Activated CD8-positive, alpha-beta memory T cell treated with anti-CD3 and anti-CD28 coated beads, Interleukin-2, amount 50 U/mL, for 1 hour (primary cell): Measurements from ENCODE around the gene CACTIN.

ENCODE experiments used
- DNase-seq: peaks from one replicate; pipeline ENCODE4 v3.0.0-alpha.2; 2020; ENCODE audit errors: extremely low read depth

Gene CACTIN

GRCh38 chr19:3610745-3611717 lies 15.6 kb downstream of the CACTIN start:
- no peak for DNase-seq

DNA sequence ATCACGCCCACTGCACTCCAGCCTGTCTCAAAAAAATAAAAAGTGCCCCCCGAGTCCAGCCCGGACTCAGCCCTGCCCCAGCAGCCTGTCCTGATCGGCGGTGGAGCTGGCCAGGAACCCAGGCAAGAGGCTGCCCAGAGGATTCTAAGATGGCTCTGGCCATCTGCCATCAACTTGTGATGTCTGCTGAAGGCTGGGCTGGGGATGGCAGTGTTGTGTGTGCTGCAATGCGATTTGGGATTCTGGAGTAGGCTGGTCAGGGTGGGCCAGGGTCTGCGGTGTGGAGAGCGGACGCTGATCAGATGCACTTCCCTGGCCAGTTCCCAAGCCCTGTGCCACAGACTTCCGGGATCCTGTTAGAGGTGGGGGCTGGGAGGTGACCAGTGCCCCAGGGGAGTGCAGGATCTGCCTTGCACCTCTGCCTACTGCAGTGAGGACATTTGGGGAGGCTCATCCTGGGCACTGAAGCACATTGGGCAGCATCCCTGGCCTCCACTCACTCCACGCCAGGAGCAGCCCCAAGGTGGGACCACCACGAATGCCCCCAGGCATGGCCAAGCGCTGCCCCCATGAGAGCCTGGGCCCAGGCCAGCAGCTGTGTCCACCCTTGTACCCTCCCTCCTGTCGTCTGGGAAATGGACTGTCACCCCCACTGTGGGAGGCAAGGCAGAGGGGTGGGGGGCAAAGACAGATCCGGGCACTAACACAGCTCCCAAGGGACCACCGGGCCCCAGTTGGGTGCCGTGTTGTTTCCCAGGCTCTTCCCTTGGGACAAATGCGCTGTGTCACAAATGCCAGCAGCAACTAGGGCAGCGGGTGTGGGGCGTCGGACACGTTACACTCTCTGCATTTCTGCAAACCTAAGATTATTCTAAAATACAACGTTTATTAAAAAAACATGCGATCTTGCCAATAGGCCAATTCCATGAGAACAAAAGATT lies 16.5 kb downstream of the CACTIN start:
- no peak for DNase-seq

DNA sequence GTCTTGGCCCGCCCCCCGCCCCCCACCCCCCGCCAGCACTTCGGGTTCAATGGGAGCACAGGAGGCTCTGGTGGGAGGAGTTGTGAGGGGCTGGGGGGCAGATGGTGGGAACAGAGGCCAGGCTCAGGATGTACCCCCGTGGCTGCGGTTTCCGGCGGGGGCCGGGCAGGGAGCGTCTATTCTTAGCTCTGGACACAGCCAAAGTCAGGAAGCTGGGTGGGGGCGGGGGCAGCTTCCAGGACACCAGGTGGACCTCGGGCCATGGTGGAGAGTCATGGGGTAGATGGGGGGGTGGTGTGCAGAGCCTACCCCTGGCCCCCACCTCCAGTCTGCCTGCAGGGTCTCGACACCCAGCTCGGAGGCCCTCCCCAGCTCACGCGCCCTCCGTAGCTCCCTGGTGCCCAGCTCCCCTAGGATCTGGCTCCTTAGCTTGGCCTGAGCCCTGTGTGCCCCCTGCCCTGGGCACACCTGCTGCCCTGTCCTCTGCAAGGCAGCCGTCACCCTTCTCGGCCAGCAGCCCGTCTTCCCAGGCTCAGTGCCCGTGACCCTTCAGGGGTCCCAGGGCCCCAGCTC lies 17.8 kb downstream of the CACTIN start:
- no peak for DNase-seq

DNA sequence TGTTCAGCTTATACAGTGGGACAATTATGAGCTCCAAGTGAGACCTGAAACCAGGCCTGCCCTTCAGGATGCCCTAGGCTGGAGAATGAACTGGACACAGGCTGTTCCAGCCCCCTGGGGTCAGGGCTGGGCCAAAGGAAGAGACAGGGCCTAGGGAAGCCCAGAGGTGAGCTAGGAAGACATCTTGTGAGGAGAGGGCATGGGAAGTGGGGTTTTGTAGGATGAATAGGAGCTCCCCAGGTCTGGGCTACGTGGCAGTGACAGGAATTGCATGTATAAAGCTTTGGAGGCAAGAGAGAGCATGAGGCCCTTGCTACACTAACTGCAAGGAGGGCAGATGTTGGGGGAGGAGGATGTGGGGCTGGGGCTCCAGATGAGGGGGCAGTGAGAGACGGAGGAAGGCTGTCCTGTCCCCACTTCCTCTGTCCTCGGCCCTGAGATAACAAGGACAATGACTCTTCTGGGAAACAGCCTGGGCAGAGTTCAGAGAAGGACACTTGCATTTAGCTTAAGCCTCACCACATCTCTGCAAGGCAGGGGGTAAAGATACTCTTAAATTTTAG lies 18.4 kb downstream of the CACTIN start:
- no peak for DNase-seq

DNA sequence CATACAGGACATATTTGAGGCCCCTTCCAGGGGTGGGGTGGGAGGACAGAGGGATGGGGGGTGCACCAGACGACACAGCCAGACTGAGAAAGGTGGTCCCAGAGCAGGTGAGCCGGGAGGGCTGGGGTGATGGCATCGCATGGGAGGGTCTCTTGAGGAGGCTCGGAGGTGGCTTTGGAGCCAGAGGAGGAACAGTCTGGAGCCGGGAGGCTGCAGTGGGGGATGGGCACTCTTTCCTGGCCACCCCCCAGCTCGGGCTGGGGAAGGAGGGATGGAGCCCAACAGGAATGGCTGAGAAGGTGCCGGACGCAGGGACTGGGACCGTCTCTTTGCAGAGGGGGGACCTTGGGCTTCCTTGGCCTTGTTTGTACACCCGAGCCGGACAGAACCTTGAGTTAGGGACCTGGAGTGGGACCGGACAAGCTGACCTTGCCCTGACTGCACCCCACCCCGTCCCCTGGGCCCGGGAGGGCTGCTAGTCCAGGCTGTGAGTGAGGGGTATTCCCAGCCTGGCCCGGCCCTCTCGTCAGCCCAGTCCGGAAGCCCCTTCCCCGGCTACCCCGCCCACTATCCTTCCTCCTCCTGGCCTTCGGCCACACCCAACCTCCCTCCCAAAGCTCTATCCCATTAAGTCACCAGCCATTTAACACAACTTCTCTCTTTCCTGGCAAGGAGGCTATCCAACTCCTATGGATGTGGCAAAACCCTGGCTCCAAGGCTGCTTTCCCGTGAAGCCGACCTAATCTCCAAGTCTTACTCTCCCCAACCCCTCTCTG lies 19.1 kb downstream of the CACTIN start:
- no peak for DNase-seq

DNA sequence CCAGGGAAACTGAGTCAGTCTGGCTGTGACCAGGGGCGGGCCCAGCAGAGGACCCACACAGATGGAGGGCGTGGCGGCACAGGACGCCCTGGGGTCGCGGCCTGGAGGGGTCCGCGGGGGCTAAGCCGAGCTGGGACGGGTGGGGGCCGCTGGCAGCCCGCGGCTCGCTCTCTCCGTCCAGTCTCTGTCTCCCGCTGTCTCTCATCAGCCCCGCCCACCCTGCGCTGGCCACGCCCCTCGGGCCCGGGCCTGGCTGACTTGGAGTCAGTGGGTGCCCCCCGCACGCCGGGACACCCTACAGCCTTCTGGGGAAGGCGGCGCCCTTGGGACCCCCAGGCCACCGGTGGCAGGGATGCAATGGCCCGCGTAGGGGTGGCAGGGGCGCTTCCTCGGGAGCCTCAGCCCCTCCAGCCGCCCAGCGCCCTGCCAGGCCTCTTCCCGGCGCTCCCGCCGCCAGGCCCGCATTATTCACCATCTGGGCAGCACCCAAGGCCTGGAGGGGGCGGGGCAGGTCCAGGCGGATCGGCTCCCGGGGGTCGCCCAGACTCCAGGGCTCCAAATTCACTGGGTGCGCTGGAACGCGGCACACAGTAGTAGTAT lies 19.8 kb downstream of the CACTIN start, which contains the start of gene TBXA2R:
Gene TBXA2R, minus strand, starts transcription at position 186 of the 600 bp plus-strand sequence. CDS start 6,241 bp downstream, outside the sequence.
- no peak for DNase-seq

DNA sequence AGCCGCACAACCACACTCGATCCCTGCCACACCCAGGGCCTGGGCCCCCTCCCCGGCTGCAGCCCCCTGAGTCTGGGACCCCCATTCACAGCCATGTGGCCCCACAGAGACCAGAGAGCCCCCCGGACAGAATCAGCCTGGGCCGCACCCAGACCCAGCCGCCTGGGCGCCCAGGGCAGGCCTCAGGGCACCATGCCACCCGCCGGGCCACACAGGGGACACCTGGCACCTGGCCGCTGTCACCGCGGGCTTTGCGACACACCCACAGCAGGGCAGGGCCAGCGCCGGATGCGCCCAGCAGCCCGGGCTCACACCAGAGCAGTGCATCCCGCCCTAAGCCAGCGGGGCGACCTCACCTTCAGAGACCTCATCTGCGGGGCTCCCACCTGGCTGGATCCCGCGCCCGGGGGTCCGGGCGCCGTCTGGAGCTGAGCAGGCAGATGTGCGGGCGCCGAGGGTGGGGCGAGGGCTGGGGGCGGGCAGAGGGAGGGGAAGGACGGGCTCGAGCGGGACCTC lies 20.4 kb downstream of the CACTIN start:
- no peak for DNase-seq

GRCh38 chr19:3605770-3606169 lies 20.8 kb downstream of the CACTIN start:
- DNase-seq: no peak

DNA sequence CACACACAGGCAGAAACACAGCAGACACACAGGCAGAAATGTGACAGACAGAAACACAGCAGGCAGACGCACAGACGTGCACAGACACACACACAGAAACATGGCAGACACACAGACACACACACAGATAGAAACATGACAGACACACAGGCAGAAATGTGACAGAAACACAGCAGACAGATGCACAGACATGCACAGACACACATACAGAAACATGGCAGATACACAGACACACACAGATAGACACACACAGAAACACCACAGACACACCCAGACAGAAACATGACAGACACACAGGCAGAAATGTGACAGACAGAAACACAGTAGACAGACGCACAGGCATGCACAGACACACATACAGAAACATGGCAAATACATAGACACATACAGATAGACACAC lies 21.2 kb downstream of the CACTIN start:
- DNase-seq: no peak

GRCh38 chr19:3604987-3605343 lies 21.6 kb downstream of the CACTIN start:
- no peak for DNase-seq

GRCh38 chr19:3604227-3604986 lies 22.2 kb downstream of the CACTIN start:
- DNase-seq: no peak

GRCh38 chr19:3603121-3603811 lies 23.3 kb downstream of the CACTIN start:
- no peak for DNase-seq

GRCh38 chr19:3601021-3601420 lies 25.6 kb downstream of the CACTIN start:
- no peak for DNase-seq

DNA sequence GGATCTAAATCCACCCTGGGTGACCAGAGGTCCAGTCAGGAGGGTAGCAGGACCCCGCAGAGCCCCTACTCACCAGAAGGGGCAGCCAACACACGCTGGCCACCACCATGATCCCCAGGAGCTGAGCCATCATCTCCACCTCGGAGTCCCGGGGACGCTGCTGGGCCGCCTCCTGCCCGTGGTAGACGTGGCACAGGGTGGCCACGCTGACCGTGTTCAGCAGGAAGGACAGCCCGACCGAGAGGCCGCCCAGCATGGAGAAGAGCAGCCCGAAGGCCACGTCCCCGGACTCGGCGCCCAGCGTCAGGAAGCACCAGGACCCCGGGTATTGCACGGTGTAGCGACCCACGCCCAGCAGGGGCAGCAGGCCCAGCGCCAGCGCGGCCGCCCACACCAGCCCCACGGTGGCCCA lies 26.8 kb downstream of the CACTIN start:
- no peak for DNase-seq

DNA sequence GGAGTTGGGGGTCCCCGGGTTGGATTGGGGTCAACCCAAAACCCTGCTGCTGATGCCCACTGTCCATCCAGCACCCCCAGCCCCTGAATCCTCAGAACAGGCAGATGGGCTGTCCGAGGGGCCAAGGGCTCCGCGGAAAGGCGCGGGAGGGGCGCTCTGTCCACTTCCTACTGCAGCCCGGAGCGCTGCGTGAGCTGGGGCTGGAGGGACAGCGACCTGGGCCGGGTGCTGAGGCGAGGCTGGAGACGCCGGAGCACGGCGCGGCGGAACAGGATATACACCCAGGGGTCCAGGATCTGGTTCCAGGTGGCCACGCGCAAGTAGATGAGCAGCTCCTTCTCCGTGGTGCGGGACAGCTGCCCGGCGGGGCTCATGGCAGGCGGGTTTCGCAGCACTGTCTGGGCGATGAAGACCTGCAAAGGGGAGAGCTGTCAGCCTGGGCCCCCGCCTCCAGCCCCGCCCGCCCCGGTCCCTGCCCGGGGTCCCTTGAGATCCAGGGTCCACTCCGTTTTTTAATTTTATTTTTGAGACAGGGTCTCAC lies 31.0 kb downstream of the CACTIN start:
- no peak for DNase-seq

GRCh38 chr19:3593156-3593555 lies 33.4 kb downstream of the CACTIN start:
- no peak for DNase-seq

GRCh38 chr19:3591876-3592613 lies 34.5 kb downstream of the CACTIN start:
- DNase-seq: no peak
